ENCODE measurements around the gene MT3. TPM values are rescaled to one million over a fixed set of nuclear protein-coding genes. Genes with fewer than 3 reads are reported as not detected.

Gene MT3
- total RNA-seq, 1 donor from 2014 or later: not detected

- H3K27ac Mint-ChIP-seq: no peak overlapping the region
- Histone ChIP-seq H3F3A (ENCODE audit: low read depth) (no peaks in the 10 kb centered on the region), H3K27ac (no peak overlapping the region), H3K27me3 (peaks cover 75% of the 10 kb centered on the region), H3K36me3 (no peaks in the 10 kb centered on the region), H3K4me3 (no peak overlapping the region), H3K79me2 (ENCODE audit: low read depth) (no peaks in the 10 kb centered on the region), H3K9ac (no peak overlapping the region), H3K4me1 (peaks cover 3% of the 10 kb centered on the region), H3K9me3 (ENCODE audit: low read depth) (no peaks in the 10 kb centered on the region), H4K20me1 (ENCODE audit: low read depth) (peaks cover 11% of the 10 kb centered on the region), H3K4me2 (no peak overlapping the region), H2AFZ (replicated peaks) (no peak overlapping the region)
- H3K4me3 Mint-ChIP-seq: no peak overlapping the region
- no peak for DNase-seq (ENCODE audit: low spot score)
- H3K9me3 Mint-ChIP-seq: peaks cover under 1% of the 10 kb centered on the region
- H3K27me3 Mint-ChIP-seq (ENCODE audit: insufficient read depth, low read depth): peaks cover 28% of the 10 kb centered on the region
- peaks cover 4% of the 10 kb centered on the region for H3K4me1 Mint-ChIP-seq
- no peak for TF ChIP-seq EZH2 (IDR thresholded peaks at IDR 0.05)
- no peak for TF ChIP-seq EZH2phosphoT487 (IDR thresholded peaks at IDR 0.05)
- TF ChIP-seq, protein P1, sequence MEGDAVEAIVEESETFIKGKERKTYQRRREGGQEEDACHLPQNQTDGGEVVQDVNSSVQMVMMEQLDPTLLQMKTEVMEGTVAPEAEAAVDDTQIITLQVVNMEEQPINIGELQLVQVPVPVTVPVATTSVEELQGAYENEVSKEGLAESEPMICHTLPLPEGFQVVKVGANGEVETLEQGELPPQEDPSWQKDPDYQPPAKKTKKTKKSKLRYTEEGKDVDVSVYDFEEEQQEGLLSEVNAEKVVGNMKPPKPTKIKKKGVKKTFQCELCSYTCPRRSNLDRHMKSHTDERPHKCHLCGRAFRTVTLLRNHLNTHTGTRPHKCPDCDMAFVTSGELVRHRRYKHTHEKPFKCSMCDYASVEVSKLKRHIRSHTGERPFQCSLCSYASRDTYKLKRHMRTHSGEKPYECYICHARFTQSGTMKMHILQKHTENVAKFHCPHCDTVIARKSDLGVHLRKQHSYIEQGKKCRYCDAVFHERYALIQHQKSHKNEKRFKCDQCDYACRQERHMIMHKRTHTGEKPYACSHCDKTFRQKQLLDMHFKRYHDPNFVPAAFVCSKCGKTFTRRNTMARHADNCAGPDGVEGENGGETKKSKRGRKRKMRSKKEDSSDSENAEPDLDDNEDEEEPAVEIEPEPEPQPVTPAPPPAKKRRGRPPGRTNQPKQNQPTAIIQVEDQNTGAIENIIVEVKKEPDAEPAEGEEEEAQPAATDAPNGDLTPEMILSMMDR (IDR thresholded peaks at IDR 0.05): no peak
- H3K36me3 Mint-ChIP-seq: peaks cover 2% of the 10 kb centered on the region
Observed at GRCh38 chr16:56593573-56594291, 4.4 kb downstream of the MT3 start.

- peaks cover 2% of the 10 kb centered on the region for H3K4me1 Mint-ChIP-seq
- Histone ChIP-seq H3K27me3 (peaks cover 70% of the 10 kb centered on the region), H3K27ac (no peak overlapping the region), H2AFZ (replicated peaks) (no peak overlapping the region), H3K9me3 (ENCODE audit: low read depth) (no peaks in the 10 kb centered on the region), H3K4me3 (no peak overlapping the region), H3F3A (ENCODE audit: low read depth) (no peaks in the 10 kb centered on the region), H3K9ac (no peak overlapping the region), H3K4me2 (no peak overlapping the region), H3K36me3 (no peaks in the 10 kb centered on the region), H3K79me2 (ENCODE audit: low read depth) (no peaks in the 10 kb centered on the region), H3K4me1 (peaks cover 3% of the 10 kb centered on the region), H4K20me1 (ENCODE audit: low read depth) (peaks cover 11% of the 10 kb centered on the region)
- H3K4me3 Mint-ChIP-seq: no peak overlapping the region
- no peaks in the 10 kb centered on the region for H3K36me3 Mint-ChIP-seq
- H3K9me3 Mint-ChIP-seq: no peaks in the 10 kb centered on the region
- no peak for DNase-seq (ENCODE audit: low spot score)
- TF ChIP-seq, protein P1 (IDR thresholded peaks at IDR 0.05): no peak
- TF ChIP-seq EZH2 (IDR thresholded peaks at IDR 0.05): no peak
- H3K27ac Mint-ChIP-seq: no peak overlapping the region
- peaks cover 25% of the 10 kb centered on the region for H3K27me3 Mint-ChIP-seq (ENCODE audit: insufficient read depth, low read depth)
Observed at GRCh38 chr16:56594292-56594619, 4.9 kb downstream of the MT3 start.

GRCh38 chr16:56600398-56600999 lies 11.2 kb downstream of the MT3 start:
- no peak overlapping the region for H3K4me3 ChIP-seq
- Mint-ChIP-seq H3K4me1 (peaks cover 3% of the 10 kb centered on the region), H3K27ac (no peak overlapping the region), H3K36me3 (no peaks in the 10 kb centered on the region), H3K9me3 (no peaks in the 10 kb centered on the region), H3K4me3 (no peak overlapping the region), H3K27me3 (ENCODE audit: insufficient read depth, low read depth) (peaks cover 4% of the 10 kb centered on the region)
- peaks cover 4% of the 10 kb centered on the region for H3F3A ChIP-seq (ENCODE audit: low read depth)
- peaks cover 59% of the 10 kb centered on the region for H3K27me3 ChIP-seq
- no peak overlapping the region for H3K27ac ChIP-seq
- TF ChIP-seq EZH2phosphoT487 (IDR thresholded peaks at IDR 0.05): no peak
- TF ChIP-seq, protein P1 (IDR thresholded peaks at IDR 0.05): peak; percentile 76
- no peak for TF ChIP-seq EZH2 (IDR thresholded peaks at IDR 0.05)
- H3K36me3 ChIP-seq: no peaks in the 10 kb centered on the region
- H3K9me3 ChIP-seq (ENCODE audit: low read depth): no peaks in the 10 kb centered on the region
- peak; percentile 61 for DNase-seq (ENCODE audit: low spot score)
- H3K79me2 ChIP-seq (ENCODE audit: low read depth): no peaks in the 10 kb centered on the region
- no peak overlapping the region for H3K4me2 ChIP-seq
- H2AFZ ChIP-seq (replicated peaks): no peak overlapping the region
- no peak overlapping the region for H3K9ac ChIP-seq
- no peaks in the 10 kb centered on the region for H3K4me1 ChIP-seq
- peaks cover 3% of the 10 kb centered on the region for H4K20me1 ChIP-seq (ENCODE audit: low read depth)

Data from neural progenitor cell (in vitro differentiated cells).